Activated naive CD4-positive, alpha-beta T cell treated with anti-CD3 and anti-CD28 coated beads, Interleukin-2, amount 50 U/mL, for 16 hours (primary cell): ENCODE measurements around the gene TRAPPC13.

Source experiments
- DNase-seq: peaks from one replicate; pipeline ENCODE4 v3.0.0-alpha.2; 2020

Gene TRAPPC13

GRCh38 chr5:65682148-65682547 is 57.3 kb downstream of the TRAPPC13 start:
- no peak for DNase-seq

GRCh38 chr5:65693121-65693520 is 68.3 kb downstream of the TRAPPC13 start:
- DNase-seq = no peak

- DNase-seq = no peak
These were observed 70.4 kb downstream of the TRAPPC13 start for GRCh38 chr5:65695162-65695755.

- DNase-seq = no peak
These were observed 71.1 kb downstream of the TRAPPC13 start for GRCh38 chr5:65695896-65696295.

GRCh38 chr5:65696892-65697291 is 72.1 kb downstream of the TRAPPC13 start:
- no peak for DNase-seq

GRCh38 chr5:65699338-65699737 is 74.5 kb downstream of the TRAPPC13 start:
- DNase-seq = no peak

- DNase-seq = no peak
These were observed 77.2 kb downstream of the TRAPPC13 start for GRCh38 chr5:65702036-65702435.

- DNase-seq = no peak
These were observed 79.9 kb downstream of the TRAPPC13 start for GRCh38 chr5:65704621-65705239.

GRCh38 chr5:65707663-65708062 is 82.8 kb downstream of the TRAPPC13 start:
- no peak for DNase-seq

GRCh38 chr5:65708145-65708544 is 83.3 kb downstream of the TRAPPC13 start:
- no peak for DNase-seq
